IMR-90 (cell line): Measurements from ENCODE around the gene VASN.

Experiments
- BHLHE40 ChIP-seq: fragments of 150-350 bp; IDR thresholded peaks from 2 replicates; pipeline ENCODE4 v1.6.1; 2016; ENCODE audit warnings: mild to moderate bottlenecking, low read depth, low read length
- CEBPB ChIP-seq: IDR thresholded peaks from 2 replicates; pipeline ENCODE4 v1.6.1; 2012; ENCODE audit warnings: low read depth, low read length, improper control_type of control experiment
- FOS ChIP-seq: fragments of 150-350 bp; IDR thresholded peaks from 2 replicates; pipeline ENCODE4 v1.6.1; 2016; ENCODE audit warnings: low read depth, low read length
- MAFK ChIP-seq: IDR thresholded peaks from 2 replicates; pipeline ENCODE4 v1.6.1; 2012; ENCODE audit warnings: low read depth, low read length, improper control_type of control experiment
- MAZ ChIP-seq: IDR thresholded peaks from 2 replicates; pipeline ENCODE4 v1.6.1; 2012; ENCODE audit warnings: low read depth, mild to moderate bottlenecking, low read length, improper control_type of control experiment, moderate library complexity, borderline replicate concordance
- MXI1 ChIP-seq: IDR thresholded peaks from 2 replicates; pipeline ENCODE4 v1.6.1; 2012; ENCODE audit warnings: low read depth, mild to moderate bottlenecking, low read length, moderate library complexity, borderline replicate concordance
- NFE2L2 ChIP-seq: fragments of 150-350 bp; IDR thresholded peaks from 2 replicates; pipeline ENCODE4 v1.6.1; 2016; ENCODE audit warnings: low read depth, mild to moderate bottlenecking, low read length
- POLR2A ChIP-seq: IDR thresholded peaks from 2 replicates; pipeline ENCODE4 v1.6.1; 2012; ENCODE audit warnings: mild to moderate bottlenecking, low read depth, low read length
- RAD21 ChIP-seq: IDR thresholded peaks from 2 replicates; pipeline ENCODE4 v1.6.1; 2012; ENCODE audit warnings: low read length, improper control_type of control experiment
- RFX5 ChIP-seq: IDR thresholded peaks from 2 replicates; pipeline ENCODE4 v1.8.0; 2012; ENCODE audit warnings: low read depth, mild to moderate bottlenecking, low read length, moderate library complexity
- SMC3 ChIP-seq: fragments of 150-350 bp; IDR thresholded peaks from 2 replicates; pipeline ENCODE4 v1.6.1; 2016; ENCODE audit warnings: low read depth, mild to moderate bottlenecking, antibody characterized with exemption, low read length, moderate library complexity
- TF ChIP-seq, protein P1 (sequence below): conservative IDR thresholded peaks from 2 replicates; pipeline ENCODE4 v1.5.1; 2012; ENCODE audit warnings: mild to moderate bottlenecking, low read depth, low read length, improper control_type of control experiment
- TF ChIP-seq, protein P2 (sequence below): fragments of 150-350 bp; IDR thresholded peaks from 2 replicates; pipeline ENCODE4 v1.6.1; 2016; ENCODE audit warnings: low read depth, mild to moderate bottlenecking, low read length, moderate library complexity, borderline replicate concordance
- TF ChIP-seq, protein P3 (sequence below): fragments of 150-350 bp; IDR thresholded peaks from 2 replicates; pipeline ENCODE4 v1.6.1; 2017; ENCODE audit warnings: mild to moderate bottlenecking, antibody characterized with exemption, low read length, low read depth

DNA sequence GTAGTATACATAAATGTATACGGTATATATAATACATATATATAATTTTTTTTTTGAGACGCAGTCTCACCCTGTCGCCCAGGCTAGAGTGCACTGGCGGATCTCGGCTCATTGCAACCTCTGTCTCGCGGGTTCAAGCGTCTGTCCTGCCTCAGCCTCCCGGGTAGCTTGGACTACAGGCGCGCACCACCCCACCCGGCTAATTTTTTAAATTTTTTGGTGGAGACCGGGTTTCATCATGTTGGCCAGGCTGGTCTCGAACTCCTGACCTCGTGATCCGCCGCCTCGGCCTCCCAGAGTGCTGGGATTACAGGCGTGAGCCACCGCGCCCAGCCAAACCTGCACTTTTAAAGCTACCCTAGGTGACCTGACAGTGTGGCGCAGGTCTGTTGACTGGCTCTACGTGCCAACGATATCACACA lies 21.3 kb upstream of the VASN start:
- no peak for TF ChIP-seq FOS
- TF ChIP-seq, protein P1, sequence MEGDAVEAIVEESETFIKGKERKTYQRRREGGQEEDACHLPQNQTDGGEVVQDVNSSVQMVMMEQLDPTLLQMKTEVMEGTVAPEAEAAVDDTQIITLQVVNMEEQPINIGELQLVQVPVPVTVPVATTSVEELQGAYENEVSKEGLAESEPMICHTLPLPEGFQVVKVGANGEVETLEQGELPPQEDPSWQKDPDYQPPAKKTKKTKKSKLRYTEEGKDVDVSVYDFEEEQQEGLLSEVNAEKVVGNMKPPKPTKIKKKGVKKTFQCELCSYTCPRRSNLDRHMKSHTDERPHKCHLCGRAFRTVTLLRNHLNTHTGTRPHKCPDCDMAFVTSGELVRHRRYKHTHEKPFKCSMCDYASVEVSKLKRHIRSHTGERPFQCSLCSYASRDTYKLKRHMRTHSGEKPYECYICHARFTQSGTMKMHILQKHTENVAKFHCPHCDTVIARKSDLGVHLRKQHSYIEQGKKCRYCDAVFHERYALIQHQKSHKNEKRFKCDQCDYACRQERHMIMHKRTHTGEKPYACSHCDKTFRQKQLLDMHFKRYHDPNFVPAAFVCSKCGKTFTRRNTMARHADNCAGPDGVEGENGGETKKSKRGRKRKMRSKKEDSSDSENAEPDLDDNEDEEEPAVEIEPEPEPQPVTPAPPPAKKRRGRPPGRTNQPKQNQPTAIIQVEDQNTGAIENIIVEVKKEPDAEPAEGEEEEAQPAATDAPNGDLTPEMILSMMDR: no peak
- no peak for TF ChIP-seq RAD21
- TF ChIP-seq, protein P2, sequence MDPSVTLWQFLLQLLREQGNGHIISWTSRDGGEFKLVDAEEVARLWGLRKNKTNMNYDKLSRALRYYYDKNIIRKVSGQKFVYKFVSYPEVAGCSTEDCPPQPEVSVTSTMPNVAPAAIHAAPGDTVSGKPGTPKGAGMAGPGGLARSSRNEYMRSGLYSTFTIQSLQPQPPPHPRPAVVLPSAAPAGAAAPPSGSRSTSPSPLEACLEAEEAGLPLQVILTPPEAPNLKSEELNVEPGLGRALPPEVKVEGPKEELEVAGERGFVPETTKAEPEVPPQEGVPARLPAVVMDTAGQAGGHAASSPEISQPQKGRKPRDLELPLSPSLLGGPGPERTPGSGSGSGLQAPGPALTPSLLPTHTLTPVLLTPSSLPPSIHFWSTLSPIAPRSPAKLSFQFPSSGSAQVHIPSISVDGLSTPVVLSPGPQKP: no peak
- TF ChIP-seq RFX5: no peak
- TF ChIP-seq MAZ: no peak
- TF ChIP-seq POLR2A: no peak
- no peak for TF ChIP-seq SMC3
- TF ChIP-seq BHLHE40: no peak
- no peak for TF ChIP-seq CEBPB
- TF ChIP-seq, protein P3, sequence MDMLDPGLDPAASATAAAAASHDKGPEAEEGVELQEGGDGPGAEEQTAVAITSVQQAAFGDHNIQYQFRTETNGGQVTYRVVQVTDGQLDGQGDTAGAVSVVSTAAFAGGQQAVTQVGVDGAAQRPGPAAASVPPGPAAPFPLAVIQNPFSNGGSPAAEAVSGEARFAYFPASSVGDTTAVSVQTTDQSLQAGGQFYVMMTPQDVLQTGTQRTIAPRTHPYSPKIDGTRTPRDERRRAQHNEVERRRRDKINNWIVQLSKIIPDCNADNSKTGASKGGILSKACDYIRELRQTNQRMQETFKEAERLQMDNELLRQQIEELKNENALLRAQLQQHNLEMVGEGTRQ: no peak
- no peak for TF ChIP-seq MAFK
- TF ChIP-seq MXI1: no peak
- TF ChIP-seq NFE2L2: no peak
